ENCODE measurements around the gene SLC12A9.

The SLC12A9 gene

GRCh38 chr7:100860702-100861615, 8.4 kb downstream of the SLC12A9 start:
- no peak for DNase-seq

- DNase-seq: no peak
These were observed 9.1 kb downstream of the SLC12A9 start for GRCh38 chr7:100861616-100861985.

- DNase-seq: peak in 5 of 56 donors; percentile 8 to 51 (median 34)
These were observed 11.0 kb downstream of the SLC12A9 start for GRCh38 chr7:100863406-100863950.

- no peak for DNase-seq
These were observed 11.8 kb downstream of the SLC12A9 start for GRCh38 chr7:100864263-100864845.

GRCh38 chr7:100865372-100865911, 12.9 kb downstream of the SLC12A9 start:
- DNase-seq: peak in 18 of 56 donors; percentile 12 to 53 (median 34)

- peak in 53 of 56 donors; percentile 8 to 94 (median 75) for DNase-seq
These were observed 13.6 kb downstream of the SLC12A9 start for GRCh38 chr7:100865938-100866728.

- no peak for DNase-seq
These were observed 14.2 kb downstream of the SLC12A9 start for GRCh38 chr7:100866729-100867039.

- DNase-seq: peak in 55 of 56 donors; percentile 15 to 93 (median 70)
These were observed 14.7 kb downstream of the SLC12A9 start, which contains the start of gene TRIP6 for GRCh38 chr7:100867040-100867775. Gene TRIP6, plus strand, starts transcription at chr7:100867387. Its CDS starts 111 bp downstream, at chr7:100867498.

GRCh38 chr7:100867776-100868485, 15.4 kb downstream of the SLC12A9 start:
- DNase-seq: peak in 3 of 56 donors; percentile 23 to 31 (median 27)

GRCh38 chr7:100873599-100874299, 21.2 kb downstream of the SLC12A9 start:
- DNase-seq: no peak

GRCh38 chr7:100874300-100874576, 21.7 kb downstream of the SLC12A9 start:
- DNase-seq: no peak

GRCh38 chr7:100874577-100875355, 22.3 kb downstream of the SLC12A9 start, which contains the start of gene SRRT:
Gene SRRT, plus strand, starts transcription at chr7:100875103. Its CDS starts 488 bp downstream, at chr7:100875591.
- DNase-seq: peak; percentile 84 to 99 (median 97)

GRCh38 chr7:100875356-100875751, 22.8 kb downstream of the SLC12A9 start:
- DNase-seq: peak in 6 of 56 donors; percentile 38 to 62 (median 54)

GRCh38 chr7:100878013-100878412, 25.5 kb downstream of the SLC12A9 start:
- DNase-seq: no peak

- no peak for DNase-seq
These were observed 26.2 kb downstream of the SLC12A9 start for GRCh38 chr7:100878685-100879084.

- peak in 14 of 56 donors; percentile 8 to 50 (median 27) for DNase-seq
These were observed 27.3 kb downstream of the SLC12A9 start for GRCh38 chr7:100879685-100880261.

- DNase-seq: peak in 7 of 56 donors; percentile 13 to 43 (median 21)
These were observed 28.1 kb downstream of the SLC12A9 start for GRCh38 chr7:100880645-100881044.

- DNase-seq: no peak
These were observed 28.6 kb downstream of the SLC12A9 start for GRCh38 chr7:100881136-100881535.
